SH-SY5Y (cell line): Measurements from ENCODE around the gene CHN2.

Experiments
- GATA2 ChIP-seq: IDR thresholded peaks from 2 replicates; pipeline ENCODE4 v1.6.1; 2011; ENCODE audit warnings: mild to moderate bottlenecking, low read depth, low read length
- GATA3 ChIP-seq: IDR thresholded peaks from 2 replicates; pipeline ENCODE4 v1.6.1; 2011; ENCODE audit warnings: low read depth, mild to moderate bottlenecking, low read length, moderate library complexity

- TF ChIP-seq GATA3 (no peak), GATA2 (no peak)
These were observed 82.2 kb downstream of the CHN2 start for GRCh38 chr7:29276806-29277205.
